Measurements from ENCODE around the gene TXLNG. TPM values are rescaled to one million over a fixed set of nuclear protein-coding genes. Genes with fewer than 3 reads are reported as not detected.

The TXLNG gene
- total and polyA plus RNA-seq, 2 of the 13 experiments (the other 11 are each of a cell fraction or from before 2014, with no cell fraction given): 13.1 to 15.5 TPM

- POLR2A ChIA-PET: no interaction called here
- Histone ChIP-seq H3K9me3 (ENCODE audit: low read length) (no peaks in the 10 kb centered on the region), H3K27ac (ENCODE audit: extremely low read length, insufficient read depth, low read length) (no peak overlapping the region), H4K20me1 (ENCODE audit: insufficient read depth, low read length) (no peaks in the 10 kb centered on the region), H3K4me1 (ENCODE audit: insufficient read depth, low read length) (peaks cover 5% of the 10 kb centered on the region; the same call in 1 of the 2 replicates), H3K9ac (ENCODE audit: insufficient read depth, low read depth, low read length) (no peak overlapping the region), H3K36me3 (replicated peaks in 1 of 2; ENCODE audit: control insufficient read depth in 1 of 2, insufficient read depth in 2 of 2, low read length in 2 of 2) (no peaks in the 10 kb centered on the region), H3K4me3 (replicated peaks in 1 of 3; ENCODE audit: insufficient read depth in 1 of 3, low read depth in 2 of 3, low read length in 3 of 3) (no peak overlapping the region), H3K79me2 (ENCODE audit: insufficient read depth, low read length) (no peaks in the 10 kb centered on the region), H2AFZ (ENCODE audit: low read length) (no peak overlapping the region), H3K27me3 (ENCODE audit: control insufficient read depth in 1 of 2, insufficient read depth in 2 of 2, low read length in 2 of 2) (no peaks in the 10 kb centered on the region), H3K4me2 (ENCODE audit: low read depth, low read length) (no peak overlapping the region)
- 0% methylated on average over 1 of the region's 1 CpG for WGBS (ENCODE audit: low lambda C conversion rate)
- ATAC-seq: no peak
- intact Hi-C loops (cut with micrococcal nuclease; ENCODE audit: unreplicated experiment) (no loop called here), in situ Hi-C loops (cut with HindIII; ENCODE audit: extremely low pct_ligation_motif_present, low pct_unique_long_range_greater_than_20kb) (no loop called here)
- no TSS peak for BruUV-seq (replicated peaks)
- FAIRE-seq: no peak
- DNase-seq (ENCODE audit: low spot score): no peak
- CTCF ChIA-PET (ENCODE audit: low intra/inter-chr PET ratio, low total read pairs): no interaction called here
- TF ChIP-seq POLR2AphosphoS5 (IDR thresholded peaks at IDR 0.05; ENCODE audit: low read depth, low read length): no peak
- TF ChIP-seq NFE2 (CRISPR knock-in tag; IDR thresholded peaks at IDR 0.05): no peak
- TF ChIP-seq, protein P1, sequence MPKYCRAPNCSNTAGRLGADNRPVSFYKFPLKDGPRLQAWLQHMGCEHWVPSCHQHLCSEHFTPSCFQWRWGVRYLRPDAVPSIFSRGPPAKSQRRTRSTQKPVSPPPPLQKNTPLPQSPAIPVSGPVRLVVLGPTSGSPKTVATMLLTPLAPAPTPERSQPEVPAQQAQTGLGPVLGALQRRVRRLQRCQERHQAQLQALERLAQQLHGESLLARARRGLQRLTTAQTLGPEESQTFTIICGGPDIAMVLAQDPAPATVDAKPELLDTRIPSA (CRISPR knock-in tag; IDR thresholded peaks at IDR 0.05; ENCODE audit: borderline replicate concordance): no peak
- TF ChIP-seq ZBTB40 (IDR thresholded peaks at IDR 0.05): no peak
- TF ChIP-seq ZBTB40 (CRISPR knock-in tag; IDR thresholded peaks at IDR 0.05): no peak
- no peak for TF ChIP-seq ZIK1 (CRISPR knock-in tag; IDR thresholded peaks at IDR 0.05; ENCODE audit: borderline replicate concordance, low read depth)
- no peak for TF ChIP-seq ZNF530 (CRISPR knock-in tag; IDR thresholded peaks at IDR 0.05; ENCODE audit: low read depth)
- no peak for TF ChIP-seq ATF7-NPFF (CRISPR knock-in tag; IDR thresholded peaks at IDR 0.05; ENCODE audit: low read depth)
- no peak for TF ChIP-seq GFI1 (CRISPR knock-in tag; IDR thresholded peaks at IDR 0.05; ENCODE audit: borderline replicate concordance)
- TF ChIP-seq, protein P2, sequence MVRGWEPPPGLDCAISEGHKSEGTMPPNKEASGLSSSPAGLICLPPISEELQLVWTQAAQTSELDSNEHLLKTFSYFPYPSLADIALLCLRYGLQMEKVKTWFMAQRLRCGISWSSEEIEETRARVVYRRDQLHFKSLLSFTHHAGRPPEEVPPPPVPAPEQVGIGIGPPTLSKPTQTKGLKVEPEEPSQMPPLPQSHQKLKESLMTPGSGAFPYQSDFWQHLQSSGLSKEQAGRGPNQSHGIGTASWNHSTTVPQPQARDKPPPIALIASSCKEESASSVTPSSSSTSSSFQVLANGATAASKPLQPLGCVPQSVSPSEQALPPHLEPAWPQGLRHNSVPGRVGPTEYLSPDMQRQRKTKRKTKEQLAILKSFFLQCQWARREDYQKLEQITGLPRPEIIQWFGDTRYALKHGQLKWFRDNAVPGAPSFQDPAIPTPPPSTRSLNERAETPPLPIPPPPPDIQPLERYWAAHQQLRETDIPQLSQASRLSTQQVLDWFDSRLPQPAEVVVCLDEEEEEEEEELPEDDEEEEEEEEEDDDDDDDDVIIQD (CRISPR knock-in tag; IDR thresholded peaks at IDR 0.05; ENCODE audit: low read depth): no peak
- TF ChIP-seq ZNF253 (CRISPR knock-in tag; IDR thresholded peaks at IDR 0.05; ENCODE audit: borderline replicate concordance): no peak
Measured at GRCh38 chrX:16876696-16877095, 90.4 kb downstream of the TXLNG start.
